Measurements from ENCODE around the gene CUL3.

The CUL3 gene

GRCh38 chr2:224466304-224466895 lies 118.8 kb downstream of the CUL3 start:
- H3K27ac ChIP-seq (ENCODE audit: low read depth, low read length), result no peak overlapping the region
- no peak overlapping the region for H2AFZ ChIP-seq (ENCODE audit: low read depth, low read length, severe bottlenecking)
- no peaks in the 10 kb centered on the region for H3K9me2 ChIP-seq (replicated peaks; ENCODE audit: insufficient read depth, low read length)
- no peak overlapping the region for H3K4me3 ChIP-seq (ENCODE audit: insufficient read depth, low read length, poor library complexity, severe bottlenecking)
- H3K79me2 ChIP-seq (ENCODE audit: insufficient read depth, low read length), result no peaks in the 10 kb centered on the region
- H3K27me3 ChIP-seq (ENCODE audit: low read length), result no peaks in the 10 kb centered on the region
- H3K9me3 ChIP-seq (ENCODE audit: insufficient read depth, low read length), result no peaks in the 10 kb centered on the region
- no peaks in the 10 kb centered on the region for H3K36me3 ChIP-seq (ENCODE audit: low read length)
- H3K4me2 ChIP-seq (ENCODE audit: low read depth, low read length, poor library complexity, severe bottlenecking), result no peak overlapping the region
- peaks cover 29% of the 10 kb centered on the region for H3F3A ChIP-seq (ENCODE audit: insufficient read depth)
- TF ChIP-seq, protein P1, sequence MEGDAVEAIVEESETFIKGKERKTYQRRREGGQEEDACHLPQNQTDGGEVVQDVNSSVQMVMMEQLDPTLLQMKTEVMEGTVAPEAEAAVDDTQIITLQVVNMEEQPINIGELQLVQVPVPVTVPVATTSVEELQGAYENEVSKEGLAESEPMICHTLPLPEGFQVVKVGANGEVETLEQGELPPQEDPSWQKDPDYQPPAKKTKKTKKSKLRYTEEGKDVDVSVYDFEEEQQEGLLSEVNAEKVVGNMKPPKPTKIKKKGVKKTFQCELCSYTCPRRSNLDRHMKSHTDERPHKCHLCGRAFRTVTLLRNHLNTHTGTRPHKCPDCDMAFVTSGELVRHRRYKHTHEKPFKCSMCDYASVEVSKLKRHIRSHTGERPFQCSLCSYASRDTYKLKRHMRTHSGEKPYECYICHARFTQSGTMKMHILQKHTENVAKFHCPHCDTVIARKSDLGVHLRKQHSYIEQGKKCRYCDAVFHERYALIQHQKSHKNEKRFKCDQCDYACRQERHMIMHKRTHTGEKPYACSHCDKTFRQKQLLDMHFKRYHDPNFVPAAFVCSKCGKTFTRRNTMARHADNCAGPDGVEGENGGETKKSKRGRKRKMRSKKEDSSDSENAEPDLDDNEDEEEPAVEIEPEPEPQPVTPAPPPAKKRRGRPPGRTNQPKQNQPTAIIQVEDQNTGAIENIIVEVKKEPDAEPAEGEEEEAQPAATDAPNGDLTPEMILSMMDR (IDR thresholded peaks at IDR 0.05; ENCODE audit: insufficient read depth, low read length, poor library complexity, severe bottlenecking), result no peak
- TF ChIP-seq EZH2phosphoT487 (conservative IDR thresholded peaks at IDR 0.05; ENCODE audit: low read length), result no peak
- peaks cover 7% of the 10 kb centered on the region; the same call in 1 of the 2 replicates for H4K20me1 ChIP-seq (ENCODE audit: low read depth, low read length)
- no peak overlapping the region for H3K9ac ChIP-seq (ENCODE audit: low read length)

DNA sequence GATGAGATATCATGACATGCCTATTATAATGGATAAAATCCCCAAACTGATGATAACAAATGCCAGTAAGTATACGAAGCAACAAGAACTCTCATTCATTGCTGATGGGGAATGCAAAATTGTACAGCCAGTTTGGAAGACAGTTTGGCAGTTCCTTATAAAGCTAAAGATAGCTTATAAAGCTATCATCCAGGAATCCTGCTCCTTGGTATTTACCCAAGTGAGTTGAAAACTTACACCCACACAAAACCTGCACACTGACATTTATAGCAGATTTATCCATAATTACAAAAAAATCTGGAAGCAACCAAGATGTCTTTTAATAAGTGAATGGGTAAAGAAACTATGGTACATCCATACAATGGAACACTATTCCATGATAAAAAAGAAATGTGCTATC lies 123.8 kb downstream of the CUL3 start:
- Histone ChIP-seq H3K27me3 (ENCODE audit: low read length) (no peaks in the 10 kb centered on the region), H3K9me2 (replicated peaks; ENCODE audit: insufficient read depth, low read length) (no peaks in the 10 kb centered on the region), H3K79me2 (ENCODE audit: insufficient read depth, low read length) (no peaks in the 10 kb centered on the region), H3K36me3 (ENCODE audit: low read length) (no peaks in the 10 kb centered on the region), H3K4me3 (ENCODE audit: insufficient read depth, low read length, poor library complexity, severe bottlenecking) (no peak overlapping the region), H2AFZ (ENCODE audit: low read depth, low read length, severe bottlenecking) (no peak overlapping the region), H3K4me2 (ENCODE audit: low read depth, low read length, poor library complexity, severe bottlenecking) (no peak overlapping the region), H3F3A (ENCODE audit: insufficient read depth) (no peaks in the 10 kb centered on the region), H3K9me3 (ENCODE audit: insufficient read depth, low read length) (no peaks in the 10 kb centered on the region), H3K9ac (ENCODE audit: low read length) (no peak overlapping the region), H4K20me1 (ENCODE audit: low read depth, low read length) (no peaks in the 10 kb centered on the region), H3K27ac (ENCODE audit: low read depth, low read length) (no peak overlapping the region)
- TF ChIP-seq EZH2phosphoT487 (conservative IDR thresholded peaks at IDR 0.05; ENCODE audit: low read length), result no peak
- TF ChIP-seq, protein P1 (IDR thresholded peaks at IDR 0.05; ENCODE audit: insufficient read depth, low read length, poor library complexity, severe bottlenecking), result no peak

DNA sequence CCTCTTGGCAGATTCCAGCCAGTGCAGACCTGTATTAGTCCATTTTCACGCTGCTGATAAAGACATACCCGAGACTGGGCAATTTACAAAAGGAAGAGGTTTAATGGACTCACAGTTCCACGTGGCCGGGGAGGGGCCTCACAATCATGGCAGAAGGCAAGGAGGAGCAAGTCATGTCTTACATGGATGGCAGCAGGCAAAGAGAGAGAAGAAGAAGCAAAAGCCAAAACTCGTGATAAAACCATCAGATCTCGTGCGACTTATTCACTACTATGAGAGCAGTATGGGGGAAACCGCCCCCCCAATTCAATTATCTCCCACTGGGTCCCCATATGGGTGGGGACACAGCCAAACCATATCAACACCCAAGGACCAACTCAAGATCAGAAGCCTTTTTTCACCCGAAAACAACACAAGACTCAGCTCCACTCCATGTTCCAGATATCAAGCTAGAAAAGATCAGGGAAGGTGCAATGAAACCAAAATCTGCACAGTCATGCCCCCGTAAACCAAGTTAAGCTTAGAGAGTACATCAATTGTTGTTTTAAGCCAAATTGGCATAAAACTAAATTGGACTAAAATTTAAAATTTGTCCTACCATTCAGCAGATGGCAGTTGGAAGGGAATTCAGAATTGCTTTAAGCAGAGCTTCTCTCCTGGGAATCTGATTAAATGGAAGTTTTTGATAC lies 127.6 kb downstream of the CUL3 start:
- H2AFZ ChIP-seq (ENCODE audit: low read depth, low read length, severe bottlenecking), result no peak overlapping the region
- H4K20me1 ChIP-seq (ENCODE audit: low read depth, low read length), result no peaks in the 10 kb centered on the region
- no peaks in the 10 kb centered on the region for H3K9me3 ChIP-seq (ENCODE audit: insufficient read depth, low read length)
- no peak overlapping the region for H3K27ac ChIP-seq (ENCODE audit: low read depth, low read length)
- H3K4me3 ChIP-seq (ENCODE audit: insufficient read depth, low read length, poor library complexity, severe bottlenecking), result no peak overlapping the region
- no peaks in the 10 kb centered on the region for H3K79me2 ChIP-seq (ENCODE audit: insufficient read depth, low read length)
- no peak overlapping the region for H3K4me2 ChIP-seq (ENCODE audit: low read depth, low read length, poor library complexity, severe bottlenecking)
- no peak overlapping the region for H3K9ac ChIP-seq (ENCODE audit: low read length)
- H3K9me2 ChIP-seq (replicated peaks; ENCODE audit: insufficient read depth, low read length), result no peaks in the 10 kb centered on the region
- H3K36me3 ChIP-seq (ENCODE audit: low read length), result no peaks in the 10 kb centered on the region
- TF ChIP-seq, protein P1 (IDR thresholded peaks at IDR 0.05; ENCODE audit: insufficient read depth, low read length, poor library complexity, severe bottlenecking), result no peak
- TF ChIP-seq EZH2phosphoT487 (conservative IDR thresholded peaks at IDR 0.05; ENCODE audit: low read length), result no peak
- H3F3A ChIP-seq (ENCODE audit: insufficient read depth), result no peaks in the 10 kb centered on the region
- no peaks in the 10 kb centered on the region for H3K27me3 ChIP-seq (ENCODE audit: low read length)
